HL-60 (cell line): ENCODE measurements around the gene KAZN.

Source experiments
- POLR2AphosphoS5 ChIP-seq: IDR thresholded peaks from 2 replicates; pipeline ENCODE4 v1.6.1; 2012; ENCODE audit warnings: low read depth
- TF ChIP-seq, protein P1 (sequence below): IDR thresholded peaks from 2 replicates; pipeline ENCODE4 v1.6.1; 2012; ENCODE audit warnings: low read depth; ENCODE audit not compliant: insufficient replicate concordance
- TF ChIP-seq, protein P2 (sequence below): IDR thresholded peaks from one replicate; pipeline ENCODE4 v1.5.1; 2011; ENCODE audit warnings: low read length, control low read depth, inconsistent platforms; ENCODE audit not compliant: insufficient read depth

DNA sequence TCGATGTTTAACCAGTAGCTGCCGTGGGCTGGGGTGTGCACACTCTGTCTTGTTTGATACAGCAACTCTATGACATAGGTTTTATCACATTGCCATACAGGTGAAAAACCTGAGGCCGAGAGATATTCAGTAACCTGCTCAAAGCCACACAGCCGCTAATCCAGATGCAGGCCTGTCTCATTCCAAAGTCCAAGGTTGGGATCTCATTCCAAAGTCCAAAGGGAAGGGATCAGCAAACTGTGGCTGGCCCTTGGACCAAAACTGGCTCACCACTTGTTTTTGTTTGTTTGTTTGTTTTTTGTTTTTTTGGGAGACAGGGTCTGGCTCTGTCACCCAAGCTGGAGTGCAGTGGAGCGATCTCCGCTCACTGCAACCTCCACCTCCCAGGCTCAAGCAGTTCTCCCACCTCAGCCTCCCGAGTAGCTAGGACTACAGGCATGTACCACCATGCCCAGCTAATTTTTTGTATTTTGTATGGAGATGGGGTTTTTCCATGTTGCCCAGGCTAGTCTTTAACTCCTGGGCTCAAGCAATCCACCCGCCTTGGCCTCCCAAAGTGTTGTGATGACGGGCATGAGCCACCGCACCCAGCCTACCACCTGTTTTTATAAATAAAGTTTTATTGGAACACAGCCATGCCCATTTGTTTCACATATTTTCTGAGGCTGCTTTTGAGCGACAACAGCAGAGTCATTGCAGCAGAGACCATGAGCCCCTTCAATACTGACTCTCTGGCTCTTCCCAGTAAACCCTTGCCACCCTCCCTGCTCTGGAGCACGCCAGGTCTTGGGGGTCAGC is 391.6 kb downstream of the KAZN start:
- TF ChIP-seq POLR2AphosphoS5: no peak
- TF ChIP-seq, protein P1, sequence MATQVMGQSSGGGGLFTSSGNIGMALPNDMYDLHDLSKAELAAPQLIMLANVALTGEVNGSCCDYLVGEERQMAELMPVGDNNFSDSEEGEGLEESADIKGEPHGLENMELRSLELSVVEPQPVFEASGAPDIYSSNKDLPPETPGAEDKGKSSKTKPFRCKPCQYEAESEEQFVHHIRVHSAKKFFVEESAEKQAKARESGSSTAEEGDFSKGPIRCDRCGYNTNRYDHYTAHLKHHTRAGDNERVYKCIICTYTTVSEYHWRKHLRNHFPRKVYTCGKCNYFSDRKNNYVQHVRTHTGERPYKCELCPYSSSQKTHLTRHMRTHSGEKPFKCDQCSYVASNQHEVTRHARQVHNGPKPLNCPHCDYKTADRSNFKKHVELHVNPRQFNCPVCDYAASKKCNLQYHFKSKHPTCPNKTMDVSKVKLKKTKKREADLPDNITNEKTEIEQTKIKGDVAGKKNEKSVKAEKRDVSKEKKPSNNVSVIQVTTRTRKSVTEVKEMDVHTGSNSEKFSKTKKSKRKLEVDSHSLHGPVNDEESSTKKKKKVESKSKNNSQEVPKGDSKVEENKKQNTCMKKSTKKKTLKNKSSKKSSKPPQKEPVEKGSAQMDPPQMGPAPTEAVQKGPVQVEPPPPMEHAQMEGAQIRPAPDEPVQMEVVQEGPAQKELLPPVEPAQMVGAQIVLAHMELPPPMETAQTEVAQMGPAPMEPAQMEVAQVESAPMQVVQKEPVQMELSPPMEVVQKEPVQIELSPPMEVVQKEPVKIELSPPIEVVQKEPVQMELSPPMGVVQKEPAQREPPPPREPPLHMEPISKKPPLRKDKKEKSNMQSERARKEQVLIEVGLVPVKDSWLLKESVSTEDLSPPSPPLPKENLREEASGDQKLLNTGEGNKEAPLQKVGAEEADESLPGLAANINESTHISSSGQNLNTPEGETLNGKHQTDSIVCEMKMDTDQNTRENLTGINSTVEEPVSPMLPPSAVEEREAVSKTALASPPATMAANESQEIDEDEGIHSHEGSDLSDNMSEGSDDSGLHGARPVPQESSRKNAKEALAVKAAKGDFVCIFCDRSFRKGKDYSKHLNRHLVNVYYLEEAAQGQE: no peak
- TF ChIP-seq, protein P2, sequence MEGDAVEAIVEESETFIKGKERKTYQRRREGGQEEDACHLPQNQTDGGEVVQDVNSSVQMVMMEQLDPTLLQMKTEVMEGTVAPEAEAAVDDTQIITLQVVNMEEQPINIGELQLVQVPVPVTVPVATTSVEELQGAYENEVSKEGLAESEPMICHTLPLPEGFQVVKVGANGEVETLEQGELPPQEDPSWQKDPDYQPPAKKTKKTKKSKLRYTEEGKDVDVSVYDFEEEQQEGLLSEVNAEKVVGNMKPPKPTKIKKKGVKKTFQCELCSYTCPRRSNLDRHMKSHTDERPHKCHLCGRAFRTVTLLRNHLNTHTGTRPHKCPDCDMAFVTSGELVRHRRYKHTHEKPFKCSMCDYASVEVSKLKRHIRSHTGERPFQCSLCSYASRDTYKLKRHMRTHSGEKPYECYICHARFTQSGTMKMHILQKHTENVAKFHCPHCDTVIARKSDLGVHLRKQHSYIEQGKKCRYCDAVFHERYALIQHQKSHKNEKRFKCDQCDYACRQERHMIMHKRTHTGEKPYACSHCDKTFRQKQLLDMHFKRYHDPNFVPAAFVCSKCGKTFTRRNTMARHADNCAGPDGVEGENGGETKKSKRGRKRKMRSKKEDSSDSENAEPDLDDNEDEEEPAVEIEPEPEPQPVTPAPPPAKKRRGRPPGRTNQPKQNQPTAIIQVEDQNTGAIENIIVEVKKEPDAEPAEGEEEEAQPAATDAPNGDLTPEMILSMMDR: no peak
